K562 (cell line): Measurements from ENCODE around the gene MLLT11. TPM values are rescaled to one million over a fixed set of nuclear protein-coding genes. Genes with fewer than 3 reads are reported as not detected.

Experiments used
- CBFB ChIP-seq: sonication (generic); formaldehyde crosslinking; IDR thresholded peaks from 2 replicates; pipeline ENCODE4 v1.4.0; 2020; ENCODE audit warnings: mild to moderate bottlenecking, missing genetic modification reagents
- CHD1 ChIP-seq: fragments of 200-600 bp; sonication (generic); IDR thresholded peaks from one replicate; pipeline ENCODE4 v1.6.1; 2012; ENCODE audit warnings: mild to moderate bottlenecking, moderate library complexity, low read length, inconsistent platforms
- CXXC5 ChIP-seq: fragments of 250-450 bp; sonication (Bioruptor Pico); IDR thresholded peaks from 2 replicates; pipeline ENCODE4 v1.8.0; 2022; ENCODE audit warnings: inconsistent platforms, mild to moderate bottlenecking, moderate library complexity
- ETV6 ChIP-seq, 3 experiments: fragments of 150-350 bp in 1 of 3; sonication (generic) in 1 of 3; formaldehyde crosslinking in 1 of 3; IDR thresholded peaks; 2 replicates each; pipeline versions ENCODE4 v1.6.1 to v1.8.0; 2014 to 2022; ENCODE audit warnings: borderline replicate concordance in 2 of 3, low read depth in 2 of 3, antibody characterized with exemption in 1 of 3, low read length in 1 of 3, mild to moderate bottlenecking in 1 of 3, missing genetic modification reagents in 1 of 3
- GTF2A2 ChIP-seq: IDR thresholded peaks from 2 replicates; pipeline ENCODE4 v1.6.1; 2016; ENCODE audit warnings: mild to moderate bottlenecking, missing genetic modification characterization, missing compliant biosample characterization
- HMBOX1 ChIP-seq: sonication (generic); IDR thresholded peaks from 2 replicates; pipeline ENCODE4 v1.6.1; 2016
- MYBL2 ChIP-seq, 2 experiments: fragments of 450-650 bp in 1 of 2; sonication (generic) in 1 of 2; formaldehyde crosslinking in 1 of 2; IDR thresholded peaks; 2 replicates each; pipeline versions ENCODE4 v1.6.1 to v1.8.1; 2017 to 2022; ENCODE audit warnings: borderline replicate concordance in 1 of 2, inconsistent platforms in 1 of 2, low read depth in 1 of 2, mild to moderate bottlenecking in 1 of 2, missing genetic modification reagents in 1 of 2, moderate library complexity in 1 of 2
- PTBP1 ChIP-seq: fragments of 200-400 bp; formaldehyde crosslinking; IDR thresholded peaks from 2 replicates; pipeline ENCODE4 v1.6.1; 2017; ENCODE audit warnings: low read depth, low read length
- RBM15 ChIP-seq: fragments of 200-400 bp; formaldehyde crosslinking; IDR thresholded peaks from 2 replicates; pipeline ENCODE4 v1.6.1; 2018; ENCODE audit warnings: mild to moderate bottlenecking, low read length, moderate library complexity; ENCODE audit not compliant: insufficient read depth
- RUNX1 ChIP-seq: sonication (generic); IDR thresholded peaks from 2 replicates; pipeline ENCODE4 v1.6.1; 2016; ENCODE audit warnings: antibody characterized with exemption, low read depth
- SMAD3 ChIP-seq: fragments of 450-650 bp; formaldehyde crosslinking; conservative IDR thresholded peaks from 2 replicates; pipeline ENCODE4 v1.4.0; 2020; ENCODE audit warnings: mild to moderate bottlenecking
- SOX6 ChIP-seq: fragments of 450-650 bp; IDR thresholded peaks from 2 replicates; pipeline ENCODE4 v1.6.1; 2014; ENCODE audit warnings: mild to moderate bottlenecking
- ZEB2 ChIP-seq: fragments of 450-650 bp; IDR thresholded peaks from 2 replicates; pipeline ENCODE4 v1.6.1; 2016
- ZNF133 ChIP-seq: fragments of 250-450 bp; sonication (Bioruptor Pico); IDR thresholded peaks from 2 replicates; pipeline ENCODE4 v1.4.0; 2020; ENCODE audit warnings: mild to moderate bottlenecking
- ZNF316 ChIP-seq: fragments of 450-650 bp; IDR thresholded peaks from 2 replicates; pipeline ENCODE4 v1.6.1; 2016
- ZNF785 ChIP-seq: fragments of 250-450 bp; sonication (Bioruptor Pico); IDR thresholded peaks from 2 replicates; pipeline ENCODE4 v1.4.0; 2020; ENCODE audit warnings: mild to moderate bottlenecking
- polyA plus RNA-seq, 8 experiments: library from polyadenylated mRNA; depleted of rRNA in 4 of 8; stranded (reverse) in 5 of 8; unstranded in 3 of 8; fragments of >200 nt; fragmentation: Nextera tagmentation in 2 of 8; fragmentation: Illumina TruSeq in 1 of 8; extraction: Ambion mirVana in 2 of 8; extraction: Trizol in 1 of 8; gene quantifications; 2 replicates each; pipeline versions ENCODE4 v1.2.1 to v1.2.3, GENCODE V29; 2011 to 2014; ENCODE audit warnings: inconsistent platforms in 1 of 8, missing spikeins in 1 of 8
- total RNA-seq, 7 experiments: library from RNA; depleted of rRNA in 6 of 7; stranded (reverse); fragments of >200 nt in 6 of 7; fragmentation: Illumina TruSeq in 2 of 7; extraction: Trizol in 2 of 7; gene quantifications; 2 replicates each; pipeline versions ENCODE4 v1.2.1 to v1.2.3, GENCODE V29; 2011 to 2021; ENCODE audit warnings: low replicate concordance in 1 of 7
- TF ChIP-seq, protein P1 (sequence below): fragments of 200-800 bp; sonication (Bioruptor generic); IDR thresholded peaks from 2 replicates; pipeline ENCODE4 v1.6.1; 2016; ENCODE audit warnings: missing genetic modification characterization, missing compliant biosample characterization
- TF ChIP-seq, protein P2 (sequence below): sonication (generic); formaldehyde crosslinking; IDR thresholded peaks from 2 replicates; pipeline ENCODE4 v1.4.0; 2020; ENCODE audit warnings: mild to moderate bottlenecking, missing genetic modification reagents
- TF ChIP-seq, protein P3 (sequence below): sonication (generic); formaldehyde crosslinking; IDR thresholded peaks from 2 replicates; pipeline ENCODE4 v1.8.0; 2023; ENCODE audit warnings: mild to moderate bottlenecking, missing genetic modification reagents

MLLT11 gene
- total and polyA plus RNA-seq, 9 of the 15 experiments (the other 6 are each of a cell fraction or from before 2014, with no cell fraction given), result 12.1 to 91.0 (median 22.0) TPM

GRCh38 chr1:151054971-151055547, 5.1 kb upstream of the MLLT11 start (continued):
- TF ChIP-seq, protein P1, sequence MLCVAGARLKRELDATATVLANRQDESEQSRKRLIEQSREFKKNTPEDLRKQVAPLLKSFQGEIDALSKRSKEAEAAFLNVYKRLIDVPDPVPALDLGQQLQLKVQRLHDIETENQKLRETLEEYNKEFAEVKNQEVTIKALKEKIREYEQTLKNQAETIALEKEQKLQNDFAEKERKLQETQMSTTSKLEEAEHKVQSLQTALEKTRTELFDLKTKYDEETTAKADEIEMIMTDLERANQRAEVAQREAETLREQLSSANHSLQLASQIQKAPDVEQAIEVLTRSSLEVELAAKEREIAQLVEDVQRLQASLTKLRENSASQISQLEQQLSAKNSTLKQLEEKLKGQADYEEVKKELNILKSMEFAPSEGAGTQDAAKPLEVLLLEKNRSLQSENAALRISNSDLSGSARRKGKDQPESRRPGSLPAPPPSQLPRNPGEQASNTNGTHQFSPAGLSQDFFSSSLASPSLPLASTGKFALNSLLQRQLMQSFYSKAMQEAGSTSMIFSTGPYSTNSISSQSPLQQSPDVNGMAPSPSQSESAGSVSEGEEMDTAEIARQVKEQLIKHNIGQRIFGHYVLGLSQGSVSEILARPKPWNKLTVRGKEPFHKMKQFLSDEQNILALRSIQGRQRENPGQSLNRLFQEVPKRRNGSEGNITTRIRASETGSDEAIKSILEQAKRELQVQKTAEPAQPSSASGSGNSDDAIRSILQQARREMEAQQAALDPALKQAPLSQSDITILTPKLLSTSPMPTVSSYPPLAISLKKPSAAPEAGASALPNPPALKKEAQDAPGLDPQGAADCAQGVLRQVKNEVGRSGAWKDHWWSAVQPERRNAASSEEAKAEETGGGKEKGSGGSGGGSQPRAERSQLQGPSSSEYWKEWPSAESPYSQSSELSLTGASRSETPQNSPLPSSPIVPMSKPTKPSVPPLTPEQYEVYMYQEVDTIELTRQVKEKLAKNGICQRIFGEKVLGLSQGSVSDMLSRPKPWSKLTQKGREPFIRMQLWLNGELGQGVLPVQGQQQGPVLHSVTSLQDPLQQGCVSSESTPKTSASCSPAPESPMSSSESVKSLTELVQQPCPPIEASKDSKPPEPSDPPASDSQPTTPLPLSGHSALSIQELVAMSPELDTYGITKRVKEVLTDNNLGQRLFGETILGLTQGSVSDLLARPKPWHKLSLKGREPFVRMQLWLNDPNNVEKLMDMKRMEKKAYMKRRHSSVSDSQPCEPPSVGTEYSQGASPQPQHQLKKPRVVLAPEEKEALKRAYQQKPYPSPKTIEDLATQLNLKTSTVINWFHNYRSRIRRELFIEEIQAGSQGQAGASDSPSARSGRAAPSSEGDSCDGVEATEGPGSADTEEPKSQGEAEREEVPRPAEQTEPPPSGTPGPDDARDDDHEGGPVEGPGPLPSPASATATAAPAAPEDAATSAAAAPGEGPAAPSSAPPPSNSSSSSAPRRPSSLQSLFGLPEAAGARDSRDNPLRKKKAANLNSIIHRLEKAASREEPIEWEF (CRISPR knock-in tag), result no peak
- TF ChIP-seq RUNX1 (no peak), RBM15 (no peak), MYBL2 (IDR thresholded peaks at IDR 0.05; ENCODE audit: low read depth) (no peak; the same call in 1 of the 2 replicates), MYBL2 (CRISPR knock-in tag; IDR thresholded peaks at IDR 0.05; ENCODE audit: borderline replicate concordance) (no peak), ETV6 (IDR thresholded peaks at IDR 0.05; ENCODE audit: borderline replicate concordance in 1 of 2, low read depth in 2 of 2, low read length in 1 of 2) (no peak), ETV6 (CRISPR knock-in tag; IDR thresholded peaks at IDR 0.05; ENCODE audit: borderline replicate concordance) (no peak), SOX6 (peak; percentile 67), PTBP1 (no peak), GTF2A2 (no peak), ZNF785 (CRISPR knock-in tag) (no peak), CBFB (CRISPR knock-in tag) (no peak), ZEB2 (peak; percentile 90), SMAD3 (no peak), CXXC5 (peak; percentile 53), ZNF316 (no peak), ZNF133 (CRISPR knock-in tag) (no peak), CHD1 (no peak), HMBOX1 (no peak)
- TF ChIP-seq, protein P2, sequence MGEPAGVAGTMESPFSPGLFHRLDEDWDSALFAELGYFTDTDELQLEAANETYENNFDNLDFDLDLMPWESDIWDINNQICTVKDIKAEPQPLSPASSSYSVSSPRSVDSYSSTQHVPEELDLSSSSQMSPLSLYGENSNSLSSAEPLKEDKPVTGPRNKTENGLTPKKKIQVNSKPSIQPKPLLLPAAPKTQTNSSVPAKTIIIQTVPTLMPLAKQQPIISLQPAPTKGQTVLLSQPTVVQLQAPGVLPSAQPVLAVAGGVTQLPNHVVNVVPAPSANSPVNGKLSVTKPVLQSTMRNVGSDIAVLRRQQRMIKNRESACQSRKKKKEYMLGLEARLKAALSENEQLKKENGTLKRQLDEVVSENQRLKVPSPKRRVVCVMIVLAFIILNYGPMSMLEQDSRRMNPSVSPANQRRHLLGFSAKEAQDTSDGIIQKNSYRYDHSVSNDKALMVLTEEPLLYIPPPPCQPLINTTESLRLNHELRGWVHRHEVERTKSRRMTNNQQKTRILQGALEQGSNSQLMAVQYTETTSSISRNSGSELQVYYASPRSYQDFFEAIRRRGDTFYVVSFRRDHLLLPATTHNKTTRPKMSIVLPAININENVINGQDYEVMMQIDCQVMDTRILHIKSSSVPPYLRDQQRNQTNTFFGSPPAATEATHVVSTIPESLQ (CRISPR knock-in tag), result no peak
- TF ChIP-seq, protein P3, sequence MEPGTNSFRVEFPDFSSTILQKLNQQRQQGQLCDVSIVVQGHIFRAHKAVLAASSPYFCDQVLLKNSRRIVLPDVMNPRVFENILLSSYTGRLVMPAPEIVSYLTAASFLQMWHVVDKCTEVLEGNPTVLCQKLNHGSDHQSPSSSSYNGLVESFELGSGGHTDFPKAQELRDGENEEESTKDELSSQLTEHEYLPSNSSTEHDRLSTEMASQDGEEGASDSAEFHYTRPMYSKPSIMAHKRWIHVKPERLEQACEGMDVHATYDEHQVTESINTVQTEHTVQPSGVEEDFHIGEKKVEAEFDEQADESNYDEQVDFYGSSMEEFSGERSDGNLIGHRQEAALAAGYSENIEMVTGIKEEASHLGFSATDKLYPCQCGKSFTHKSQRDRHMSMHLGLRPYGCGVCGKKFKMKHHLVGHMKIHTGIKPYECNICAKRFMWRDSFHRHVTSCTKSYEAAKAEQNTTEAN (CRISPR knock-in tag), result no peak
